DND-41 (cell line): ENCODE measurements around the gene AKR1C3.
"Not testable (repeated sequence)": the region's sequence is repeated elsewhere in the genome, so short reads cannot be mapped to it uniquely, and the experiment has no call there.

Experiments used
- ATAC-seq: fragments of 200-7000 bp; cut with Tn5 transposase; 3 replicates; pipeline ENCODE4 v1.9.1; 2021; ENCODE audit warnings: low read depth; ENCODE audit not compliant: insufficient read depth
- DNase-seq: peaks from one replicate; pipeline ENCODE4 v3.0.0-alpha.2; 2020
- H2AFZ ChIP-seq: 2 replicates; pipeline ENCODE4 v1.6.0; 2012; ENCODE audit warnings: low read depth, low read length
- H3K27ac ChIP-seq: 2 replicates; pipeline ENCODE4 v1.5.1; 2012; ENCODE audit warnings: low read length, inconsistent platforms
- H3K27me3 ChIP-seq: fragments of 200-600 bp; sonication (generic); 2 replicates; pipeline ENCODE4 v1.6.0; 2012; ENCODE audit warnings: low read length, mild to moderate bottlenecking, inconsistent platforms; ENCODE audit not compliant: insufficient read depth, poor library complexity
- H3K36me3 ChIP-seq: 2 replicates; pipeline ENCODE4 v1.5.1; 2012; ENCODE audit warnings: low read length, inconsistent platforms; ENCODE audit not compliant: insufficient read depth
- H3K4me1 ChIP-seq: 2 replicates; pipeline ENCODE4 v1.5.1; 2012; ENCODE audit warnings: mild to moderate bottlenecking, low read length; ENCODE audit not compliant: insufficient read depth
- H3K4me2 ChIP-seq: 2 replicates; pipeline ENCODE4 v1.6.0; 2012; ENCODE audit warnings: mild to moderate bottlenecking, moderate library complexity, low read length, inconsistent platforms; ENCODE audit not compliant: insufficient read depth
- H3K4me3 ChIP-seq, 2 experiments: fragments of 200-600 bp in 1 of 2; shearing (Covaris generic) in 1 of 2; 2 replicates each; pipeline ENCODE4 v1.5.1; 2012 to 2016; ENCODE audit warnings: inconsistent platforms in 2 of 2, low read length in 2 of 2, mild to moderate bottlenecking in 2 of 2, low read depth in 1 of 2, moderate library complexity in 1 of 2
- H3K79me2 ChIP-seq: 2 replicates; pipeline ENCODE4 v1.6.0; 2012; ENCODE audit warnings: low read length, inconsistent platforms; ENCODE audit not compliant: insufficient read depth
- H3K9ac ChIP-seq: 2 replicates; pipeline ENCODE4 v1.6.0; 2012; ENCODE audit warnings: low read depth, mild to moderate bottlenecking, inconsistent platforms, low read length, moderate library complexity
- H3K9me3 ChIP-seq: 2 replicates; pipeline ENCODE4 v1.5.1; 2012; ENCODE audit warnings: low read length, moderate library complexity, mild to moderate bottlenecking, inconsistent platforms; ENCODE audit not compliant: insufficient read depth, severe bottlenecking
- H4K20me1 ChIP-seq: 2 replicates; pipeline ENCODE4 v1.6.0; 2012; ENCODE audit warnings: low read length; ENCODE audit not compliant: insufficient read depth
- EZH2 ChIP-seq: IDR thresholded peaks from 3 replicates; pipeline ENCODE4 v1.6.1; 2012; ENCODE audit warnings: borderline replicate concordance, low read depth, mild to moderate bottlenecking, moderate library complexity, low read length, inconsistent platforms; ENCODE audit not compliant: severe bottlenecking
- TF ChIP-seq, protein P1 (sequence below): IDR thresholded peaks from 2 replicates; pipeline ENCODE4 v1.5.1; 2012; ENCODE audit warnings: borderline replicate concordance, low read length, moderate library complexity, mild to moderate bottlenecking; ENCODE audit not compliant: poor library complexity, severe bottlenecking; ENCODE audit errors: extremely low read depth

AKR1C3 gene

DNA sequence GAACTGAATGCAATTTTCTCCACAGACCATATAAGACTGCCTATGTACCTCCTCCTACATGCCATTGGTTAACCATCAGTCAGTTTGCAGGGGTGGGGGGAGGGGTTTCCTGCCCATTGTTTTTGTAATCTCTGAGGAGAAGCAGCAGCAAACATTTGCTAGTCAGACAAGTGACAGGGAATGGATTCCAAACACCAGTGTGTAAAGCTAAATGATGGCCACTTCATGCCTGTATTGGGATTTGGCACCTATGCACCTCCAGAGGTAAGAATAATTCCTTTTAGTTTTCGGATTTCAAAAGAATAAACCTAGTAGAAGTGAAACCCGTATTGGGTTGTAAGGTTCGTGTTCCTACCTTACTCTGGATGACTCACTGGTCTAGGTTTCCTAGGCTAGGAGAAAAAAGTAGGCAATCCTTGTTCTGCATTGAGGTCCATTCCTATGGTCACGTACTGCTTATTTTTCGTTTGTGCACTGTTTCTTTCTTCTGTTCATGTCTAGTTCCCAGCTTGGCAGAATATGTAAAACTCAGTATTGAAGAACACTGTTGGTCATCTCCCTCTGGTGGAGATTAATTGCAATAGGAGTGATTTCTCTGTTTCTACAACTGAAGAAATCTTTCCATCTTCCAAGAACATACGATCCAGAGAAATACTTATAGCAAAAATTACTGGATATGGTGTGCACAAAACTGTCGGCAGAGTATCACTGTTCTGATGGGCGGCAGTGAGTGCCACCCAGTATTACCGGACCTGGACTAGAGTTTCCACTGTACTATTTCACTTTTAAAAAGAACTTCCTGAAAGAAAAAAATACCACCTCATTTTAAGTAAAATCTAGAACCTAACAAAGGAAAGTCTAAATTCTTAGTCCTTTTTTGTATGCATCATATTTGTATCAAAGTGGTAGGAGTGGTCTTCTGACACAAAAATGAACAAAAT, at the start of gene AKR1C3:
AKR1C3 (plus strand) TSS at position 150 of the 941 bp plus-strand sequence; CDS start at position 181, 31 bp downstream.
- Histone ChIP-seq H3K27ac (no peak within 1 kb of the TSS), H2AFZ (0 out of 2 replicates have a peak within 1 kb of the TSS, but pooled peaks have one; percentile 36)

DNA sequence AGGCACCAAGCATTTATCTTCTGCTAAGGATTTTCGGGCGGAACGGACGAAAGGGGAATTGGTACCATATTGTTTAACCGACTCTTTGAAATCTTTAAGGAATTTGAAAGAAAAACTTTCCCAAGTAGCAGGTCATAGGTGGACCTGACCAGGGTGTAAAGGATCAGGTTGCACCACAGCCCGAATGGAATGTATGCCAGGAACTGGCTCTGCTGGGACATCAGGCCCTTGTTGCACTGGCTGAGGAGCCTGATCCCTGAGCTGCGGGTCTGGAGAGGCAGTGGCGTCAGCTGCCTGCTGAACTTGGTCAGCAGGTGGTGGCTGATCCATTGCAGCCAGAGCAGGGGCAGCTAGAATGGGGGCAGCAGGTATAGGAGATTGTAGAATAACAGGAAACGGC, 49.1 kb upstream of the AKR1C3 start:
- H3K27ac ChIP-seq: no peak overlapping the region
- no peak overlapping the region for H3K9ac ChIP-seq
- H3K36me3 ChIP-seq: no peaks in the 10 kb centered on the region
- H3K79me2 ChIP-seq: no peaks in the 10 kb centered on the region
- no peaks in the 10 kb centered on the region for H4K20me1 ChIP-seq
- H3K4me2 ChIP-seq: no peak overlapping the region
- H3K4me1 ChIP-seq: no peaks in the 10 kb centered on the region
- no peak for TF ChIP-seq EZH2
- TF ChIP-seq, protein P1, sequence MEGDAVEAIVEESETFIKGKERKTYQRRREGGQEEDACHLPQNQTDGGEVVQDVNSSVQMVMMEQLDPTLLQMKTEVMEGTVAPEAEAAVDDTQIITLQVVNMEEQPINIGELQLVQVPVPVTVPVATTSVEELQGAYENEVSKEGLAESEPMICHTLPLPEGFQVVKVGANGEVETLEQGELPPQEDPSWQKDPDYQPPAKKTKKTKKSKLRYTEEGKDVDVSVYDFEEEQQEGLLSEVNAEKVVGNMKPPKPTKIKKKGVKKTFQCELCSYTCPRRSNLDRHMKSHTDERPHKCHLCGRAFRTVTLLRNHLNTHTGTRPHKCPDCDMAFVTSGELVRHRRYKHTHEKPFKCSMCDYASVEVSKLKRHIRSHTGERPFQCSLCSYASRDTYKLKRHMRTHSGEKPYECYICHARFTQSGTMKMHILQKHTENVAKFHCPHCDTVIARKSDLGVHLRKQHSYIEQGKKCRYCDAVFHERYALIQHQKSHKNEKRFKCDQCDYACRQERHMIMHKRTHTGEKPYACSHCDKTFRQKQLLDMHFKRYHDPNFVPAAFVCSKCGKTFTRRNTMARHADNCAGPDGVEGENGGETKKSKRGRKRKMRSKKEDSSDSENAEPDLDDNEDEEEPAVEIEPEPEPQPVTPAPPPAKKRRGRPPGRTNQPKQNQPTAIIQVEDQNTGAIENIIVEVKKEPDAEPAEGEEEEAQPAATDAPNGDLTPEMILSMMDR: no peak
- no peaks in the 10 kb centered on the region for H3K27me3 ChIP-seq
- ATAC-seq: no peak
- no peak for DNase-seq
- H2AFZ ChIP-seq: no peak overlapping the region
- H3K4me3 ChIP-seq: no peak overlapping the region
- no peaks in the 10 kb centered on the region for H3K9me3 ChIP-seq

More for the DNA sequence above, at the start of gene AKR1C3:
- Histone ChIP-seq H3K9ac (no peak within 1 kb of the TSS), H3K4me1 (0 out of 2 replicates have a peak, but pooled peaks cover 4% of the 10 kb centered on the region), H4K20me1 (no peaks in the 10 kb centered on the region), H3K36me3 (no peaks in the 10 kb centered on the region), H3K4me3 (no peak within 1 kb of the TSS), H3K4me2 (peak within 1 kb of the TSS; percentile 39), H3K27me3 (peaks cover 7% of the 10 kb centered on the region), H3K9me3 (no peaks in the 10 kb centered on the region), H3K79me2 (no peaks in the 10 kb centered on the region)
- TF ChIP-seq, protein P1: peak; percentile 50
- no peak for TF ChIP-seq EZH2
- DNase-seq: no peak
- peak; percentile 54; the same call in 2 of the 3 replicates for ATAC-seq

DNA sequence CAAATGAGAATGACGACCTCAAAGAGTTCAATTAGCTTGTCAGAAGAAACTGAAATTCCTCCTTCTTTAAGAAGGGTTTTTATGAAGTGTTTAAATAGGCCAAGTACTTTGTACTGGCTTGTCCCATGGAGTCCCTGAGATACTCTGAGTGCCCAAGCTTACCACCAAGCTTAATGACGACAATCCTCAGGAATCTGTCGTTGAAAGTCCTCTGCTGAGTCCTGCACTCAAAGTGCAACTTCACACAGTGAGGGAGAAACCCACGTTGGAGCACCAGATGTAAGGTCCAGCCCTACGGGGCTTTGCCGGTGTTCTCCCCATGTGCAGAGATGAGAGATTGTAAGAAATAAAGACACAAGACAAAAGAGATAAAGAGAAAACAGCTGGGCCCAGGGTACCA, 47.8 kb upstream of the AKR1C3 start:
- Histone ChIP-seq H3K4me1 (no peaks in the 10 kb centered on the region), H3K79me2 (no peaks in the 10 kb centered on the region), H3K4me2 (no peak overlapping the region), H3K36me3 (no peaks in the 10 kb centered on the region), H3K4me3 (no peak overlapping the region), H3K27ac (no peak overlapping the region), H3K9me3 (no peaks in the 10 kb centered on the region), H3K9ac (no peak overlapping the region), H3K27me3 (no peaks in the 10 kb centered on the region), H4K20me1 (no peaks in the 10 kb centered on the region), H2AFZ (no peak overlapping the region)
- ATAC-seq (no peak), DNase-seq (no peak)
- TF ChIP-seq EZH2: no peak
- TF ChIP-seq, protein P1: no peak

DNA sequence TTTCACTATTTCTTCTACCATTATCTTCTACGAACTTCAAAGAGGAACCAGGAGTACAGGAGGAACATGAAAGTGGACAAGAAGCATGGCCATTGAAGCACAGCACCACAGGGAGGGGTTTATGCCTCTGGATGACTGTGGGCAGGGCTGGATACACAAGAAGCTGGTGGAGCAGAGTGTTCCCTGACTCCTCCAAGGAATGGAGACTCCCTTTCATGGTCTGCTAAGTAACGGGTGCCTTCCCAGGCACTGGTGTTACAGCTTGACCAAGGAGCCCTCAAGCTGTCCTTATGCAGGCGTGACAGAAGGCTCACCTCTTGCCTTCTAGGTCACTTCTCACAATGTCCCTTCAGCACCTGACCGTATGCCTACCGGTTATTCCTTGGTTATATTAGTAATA, 47.2 kb upstream of the AKR1C3 start:
- not testable (repeated sequence) for H3K4me2 ChIP-seq, ATAC-seq, H3K36me3 ChIP-seq, H2AFZ ChIP-seq, H3K27me3 ChIP-seq, DNase-seq, H3K79me2 ChIP-seq, H3K4me3 ChIP-seq, H3K27ac ChIP-seq, H4K20me1 ChIP-seq, H3K9ac ChIP-seq, H3K4me1 ChIP-seq, H3K9me3 ChIP-seq
